Glomerular endothelial cell (primary cell): ENCODE measurements around the gene SEZ6L. TPM values are rescaled to one million over a fixed set of nuclear protein-coding genes. Genes with fewer than 3 reads are reported as not detected.

ENCODE experiments used
- DNase-seq: peaks from one replicate; pipeline ENCODE4 v3.0.0-alpha.2; 2011; ENCODE audit warnings: low read depth, low spot score; ENCODE audit errors: extremely low read depth
- total RNA-seq: library from RNA; depleted of rRNA; stranded (reverse); fragments of >200 nt; gene quantifications from 2 replicates; pipeline ENCODE4 v1.2.3, GENCODE V29; 2015

The SEZ6L gene
- total RNA-seq, 1 donor from 2014 or later, result not detected

DNA sequence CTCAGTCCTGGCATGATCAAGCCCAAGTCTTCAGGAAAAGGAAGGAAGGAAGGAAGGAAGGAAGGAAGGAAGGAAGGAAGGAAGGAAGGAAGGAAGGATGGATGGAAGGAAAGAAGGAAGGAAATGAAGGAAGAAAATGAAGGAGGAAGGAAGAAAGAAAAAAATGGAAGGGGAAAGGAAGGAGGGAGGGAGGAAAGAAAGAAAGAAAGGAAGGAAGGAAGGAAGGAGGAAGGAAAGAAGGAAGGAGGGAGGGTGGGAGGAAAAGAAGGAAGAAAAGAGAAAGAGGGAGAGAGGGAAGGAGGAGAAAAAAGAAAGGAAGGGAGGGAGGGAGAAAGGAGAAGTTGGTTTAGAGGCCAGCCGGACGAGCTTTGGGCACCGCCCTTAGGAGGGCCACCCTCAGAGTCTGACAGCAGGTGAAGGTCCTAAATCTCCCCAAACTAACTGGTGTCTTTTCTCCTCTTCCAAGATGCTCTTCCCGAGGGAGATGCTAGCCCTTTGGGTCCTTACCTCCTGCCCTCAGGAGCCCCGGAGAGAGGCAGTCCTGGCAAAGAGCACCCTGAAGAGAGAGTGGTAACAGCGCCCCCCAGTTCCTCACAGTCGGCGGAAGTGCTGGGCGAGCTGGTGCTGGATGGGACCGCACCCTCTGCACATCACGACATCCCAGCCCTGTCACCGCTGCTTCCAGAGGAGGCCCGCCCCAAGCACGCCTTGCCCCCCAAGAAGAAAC is 122.8 kb downstream of the SEZ6L start:
- no peak for DNase-seq

- no peak for DNase-seq
Observed at GRCh38 chr22:26292667-26292995, 123.4 kb downstream of the SEZ6L start.

- DNase-seq, result no peak
Observed at GRCh38 chr22:26295563-26296126, 126.4 kb downstream of the SEZ6L start.

DNA sequence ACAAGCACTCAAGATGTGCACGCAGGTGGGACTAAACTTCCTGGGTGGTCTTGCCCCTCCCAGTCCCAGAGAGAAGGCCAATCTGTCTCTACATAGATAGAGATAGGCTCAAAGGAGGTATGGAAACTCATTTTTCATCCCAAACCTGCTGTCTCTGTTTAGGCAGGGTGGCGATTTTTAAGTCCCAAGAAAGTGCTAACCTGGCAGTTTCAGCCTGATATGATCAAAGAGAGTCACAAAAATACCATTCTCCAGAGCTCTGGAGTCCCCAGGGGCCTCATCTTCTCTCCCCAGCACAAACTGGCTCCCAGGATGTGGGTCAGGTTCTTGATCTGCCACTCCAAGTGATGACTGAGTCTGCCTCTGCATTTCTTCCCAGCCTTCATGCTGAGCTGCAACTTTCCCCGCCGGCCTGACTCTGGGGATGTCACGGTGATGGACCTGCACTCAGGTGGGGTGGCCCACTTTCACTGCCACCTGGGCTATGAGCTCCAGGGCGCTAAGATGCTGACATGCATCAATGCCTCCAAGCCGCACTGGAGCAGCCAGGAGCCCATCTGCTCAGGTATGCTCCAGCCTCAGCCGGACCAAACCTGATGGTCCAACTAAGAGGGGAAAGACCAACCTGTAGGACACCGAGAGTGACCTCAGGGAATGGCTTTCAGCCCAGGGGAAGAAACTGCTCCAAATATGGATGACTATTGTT is 129.5 kb downstream of the SEZ6L start:
- no peak for DNase-seq

DNA sequence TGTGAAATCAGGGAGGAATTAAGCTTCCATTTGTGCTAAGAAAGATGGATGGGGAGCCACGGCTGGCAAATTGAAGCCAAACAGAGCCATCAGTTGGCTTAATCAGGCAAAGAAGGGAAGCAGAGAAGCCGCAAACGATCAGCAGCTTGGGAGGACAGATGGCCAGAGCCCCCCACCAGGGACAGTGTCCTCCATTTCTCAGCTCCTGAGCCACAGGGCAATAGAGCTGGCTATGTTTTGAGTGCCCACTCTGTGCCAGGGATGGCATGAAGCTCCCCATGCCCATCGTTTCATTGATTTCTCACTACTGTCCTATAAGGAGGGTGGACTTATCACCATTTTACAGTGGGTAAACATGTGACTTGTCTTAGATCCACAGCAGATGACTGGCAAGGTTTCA is 133.5 kb downstream of the SEZ6L start:
- DNase-seq, result no peak

GRCh38 chr22:26303475-26303874 is 134.2 kb downstream of the SEZ6L start:
- no peak for DNase-seq

- DNase-seq, result no peak
Observed at GRCh38 chr22:26304730-26305129, 135.5 kb downstream of the SEZ6L start.

DNA sequence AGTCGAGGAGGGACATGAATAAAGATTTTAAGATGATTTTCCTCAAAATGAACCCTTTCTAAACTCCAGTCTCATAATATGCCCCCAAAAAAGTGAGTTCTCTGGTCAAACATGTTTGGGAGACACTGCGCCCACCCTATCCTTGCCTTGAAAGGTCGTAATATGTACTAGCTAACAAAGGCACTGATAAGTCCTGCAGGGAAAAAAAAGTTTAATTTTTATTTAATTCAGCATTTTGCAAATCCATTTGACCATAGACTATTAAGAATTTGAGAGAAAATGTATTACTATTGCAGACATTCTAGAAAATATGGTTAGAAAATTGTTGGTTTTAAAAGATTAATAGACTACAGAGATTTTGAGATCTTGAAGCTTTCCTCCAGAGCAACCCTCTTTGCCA is 139.2 kb downstream of the SEZ6L start:
- no peak for DNase-seq

DNA sequence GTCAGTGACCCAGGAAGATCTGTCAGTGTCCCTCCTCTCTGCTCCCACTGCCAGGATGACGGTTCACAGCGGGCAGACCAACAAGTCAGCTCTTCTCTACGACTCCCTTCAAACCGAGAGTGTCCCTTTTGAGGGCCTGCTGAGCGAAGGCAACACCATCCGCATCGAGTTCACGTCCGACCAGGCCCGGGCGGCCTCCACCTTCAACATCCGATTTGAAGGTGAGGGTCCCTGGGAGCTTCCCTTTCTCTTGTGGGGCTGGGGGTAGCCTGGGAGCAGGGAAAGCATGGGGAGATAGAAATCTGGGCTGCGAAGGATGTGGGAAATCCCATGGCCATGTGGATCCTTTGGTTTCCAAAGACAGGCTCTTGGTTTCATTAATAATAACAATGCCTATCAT is 141.4 kb downstream of the SEZ6L start:
- DNase-seq, result no peak

DNA sequence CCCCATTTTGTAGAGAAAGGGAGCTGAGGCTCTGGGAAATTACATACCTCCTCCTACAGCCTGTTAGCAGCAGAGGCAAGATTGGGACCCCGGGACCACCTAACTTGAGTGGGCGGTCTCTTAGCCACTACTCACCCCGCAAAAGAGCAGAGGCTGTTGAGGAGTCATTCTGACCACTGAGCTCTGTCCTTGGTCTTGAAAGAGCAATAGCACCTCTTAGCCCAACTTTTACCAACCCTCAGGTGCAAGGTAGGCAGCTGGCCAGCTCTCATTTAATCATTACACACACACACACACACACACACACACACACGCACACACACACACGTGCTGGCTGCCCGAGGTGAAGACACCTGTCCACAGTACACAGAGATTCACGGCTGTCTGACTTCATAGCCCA is 144.0 kb downstream of the SEZ6L start:
- DNase-seq, result no peak

GRCh38 chr22:26314171-26314570 is 144.9 kb downstream of the SEZ6L start:
- DNase-seq, result no peak

GRCh38 chr22:26314656-26315055 is 145.4 kb downstream of the SEZ6L start:
- no peak for DNase-seq

DNA sequence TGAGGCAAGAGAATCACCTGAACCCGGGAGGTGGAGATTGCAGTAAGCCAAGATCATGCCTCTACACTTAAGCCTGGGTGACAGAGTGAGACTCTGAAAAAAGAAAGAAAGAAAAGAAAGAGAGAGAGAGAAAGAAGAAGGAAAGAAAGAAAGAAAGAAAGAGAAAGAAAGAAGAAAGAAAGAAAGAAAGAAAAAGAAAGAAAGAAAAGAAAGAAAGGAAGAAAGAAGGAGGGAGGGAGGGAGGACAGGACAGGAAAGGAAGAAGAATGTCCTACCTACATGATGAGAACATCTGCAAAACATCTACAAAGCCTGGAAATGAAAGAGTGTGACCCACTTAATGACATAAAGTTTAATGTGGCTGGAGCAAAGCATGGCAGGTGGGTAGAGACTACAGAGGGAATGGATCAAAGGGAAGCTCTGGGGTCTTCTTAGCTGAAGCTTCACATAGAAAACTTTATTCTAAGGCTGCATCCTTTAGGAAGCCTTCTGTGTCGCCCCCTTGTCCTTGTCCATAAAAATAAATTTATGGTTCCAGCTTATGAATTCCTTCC is 147.5 kb downstream of the SEZ6L start:
- no peak for DNase-seq

DNA sequence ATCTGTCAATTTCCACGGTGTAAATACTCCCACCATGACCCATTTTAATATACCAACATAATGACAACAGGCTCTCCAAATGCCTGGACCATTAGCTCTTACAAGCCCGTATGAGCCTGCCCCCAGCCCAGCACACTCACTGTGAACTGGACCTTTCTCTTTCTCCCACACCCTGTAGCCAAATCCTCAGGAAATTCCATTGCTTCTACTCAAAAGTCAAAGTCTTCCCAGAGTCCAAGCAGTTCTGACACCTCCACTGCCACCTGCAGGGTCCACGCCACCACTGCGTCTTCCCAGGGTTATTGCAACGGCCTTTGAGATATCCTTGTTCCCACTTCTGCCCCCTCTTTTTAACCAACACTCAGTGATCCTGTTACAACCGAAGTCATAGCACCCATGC is 149.7 kb downstream of the SEZ6L start:
- no peak for DNase-seq

GRCh38 chr22:26320447-26320846 is 151.2 kb downstream of the SEZ6L start:
- no peak for DNase-seq

GRCh38 chr22:26321469-26321913 is 152.2 kb downstream of the SEZ6L start:
- DNase-seq, result no peak

- DNase-seq, result no peak
Observed at GRCh38 chr22:26322179-26322905, 153.1 kb downstream of the SEZ6L start.

GRCh38 chr22:26323013-26323412 is 153.8 kb downstream of the SEZ6L start:
- DNase-seq, result no peak

DNA sequence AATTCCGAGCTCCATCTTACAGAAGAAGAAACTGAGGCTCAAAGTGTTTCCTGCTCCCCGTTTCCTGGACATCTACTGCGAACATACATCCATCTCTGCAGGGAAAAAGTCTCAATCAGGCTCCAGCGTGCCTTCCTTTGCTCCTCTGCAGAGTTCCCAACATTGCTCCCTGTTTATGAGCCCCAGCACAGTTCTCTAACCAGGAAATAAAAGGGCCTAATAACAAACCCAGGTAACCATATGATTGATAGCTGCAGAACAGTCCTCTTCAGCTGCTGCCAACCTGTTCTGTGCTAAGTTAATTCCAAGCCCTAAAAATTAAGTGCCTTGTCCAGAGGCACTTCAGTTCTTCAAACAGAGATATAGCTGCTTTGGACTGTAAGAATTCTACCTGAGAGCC is 154.9 kb downstream of the SEZ6L start:
- DNase-seq, result no peak

- no peak for DNase-seq
Observed at GRCh38 chr22:26325641-26326040, 156.4 kb downstream of the SEZ6L start.

- DNase-seq, result no peak
Observed at GRCh38 chr22:26326803-26327202, 157.5 kb downstream of the SEZ6L start.
